NCI-H146 treated with DMSO at 0.1 percent for 48 hours (cell line): ENCODE measurements around the gene COL12A1.

Source experiments
- DNase-seq: peaks from one replicate; lab custom pipeline; 2025; ENCODE audit not compliant: unreplicated experiment; lab: John Stamatoyannopoulos, UW

The COL12A1 gene

DNA sequence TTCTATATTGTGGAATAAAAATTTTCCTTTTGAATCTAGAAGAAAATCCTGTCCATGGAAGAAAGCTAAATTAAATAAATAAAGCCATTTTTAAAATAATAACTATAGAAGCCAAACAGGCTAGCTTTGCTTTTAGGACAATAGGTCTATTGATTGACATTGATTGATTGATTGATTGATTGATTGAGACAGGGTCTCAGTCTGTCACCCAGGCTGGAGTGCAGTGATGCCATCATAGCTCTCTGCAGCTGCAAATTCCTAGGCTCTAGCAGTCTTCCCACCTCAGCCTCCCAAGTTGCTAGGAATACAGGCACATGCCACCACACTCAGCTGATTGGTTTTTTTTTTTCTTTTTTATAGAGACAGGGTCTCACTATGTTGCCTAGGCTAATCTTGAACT is 97.9 kb downstream of the COL12A1 start:
- no peak for DNase-seq

DNA sequence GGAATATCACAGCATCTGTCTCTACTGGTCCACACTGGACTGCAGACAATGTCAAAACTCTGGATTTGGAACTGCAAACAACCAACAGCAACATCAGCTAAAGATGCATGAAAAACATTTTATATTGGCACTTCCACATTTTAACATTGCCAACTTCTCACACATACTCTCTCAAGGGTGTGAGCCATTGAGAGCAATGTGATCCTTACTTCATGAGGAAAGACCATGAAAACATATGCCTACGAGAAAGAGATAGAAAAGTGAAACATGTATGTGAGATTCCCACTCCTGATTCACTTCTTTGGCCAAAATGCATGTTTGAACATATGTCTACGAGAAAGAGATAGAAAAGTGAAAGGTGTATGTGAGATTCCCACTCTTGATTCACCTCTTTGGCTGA is 99.4 kb downstream of the COL12A1 start:
- no peak for DNase-seq

DNA sequence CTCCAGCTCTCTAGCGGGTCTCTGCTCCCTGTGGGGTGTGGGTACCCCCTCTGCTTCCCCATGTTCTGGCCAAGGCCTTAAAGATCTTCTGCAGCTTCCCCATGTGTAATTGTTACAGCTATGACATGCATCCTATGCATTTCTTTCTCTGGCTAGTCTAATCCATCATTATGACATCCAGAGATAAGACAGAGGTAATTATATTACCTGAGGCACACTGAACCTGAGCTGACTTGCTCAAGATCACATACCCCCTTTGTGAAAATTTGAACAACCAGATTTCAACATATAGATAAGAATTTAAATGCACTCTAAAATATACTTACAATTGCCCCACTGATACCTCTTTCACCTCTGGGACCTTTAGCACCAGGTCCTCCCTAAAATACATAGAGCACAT is 102.4 kb downstream of the COL12A1 start:
- DNase-seq, result no peak

DNA sequence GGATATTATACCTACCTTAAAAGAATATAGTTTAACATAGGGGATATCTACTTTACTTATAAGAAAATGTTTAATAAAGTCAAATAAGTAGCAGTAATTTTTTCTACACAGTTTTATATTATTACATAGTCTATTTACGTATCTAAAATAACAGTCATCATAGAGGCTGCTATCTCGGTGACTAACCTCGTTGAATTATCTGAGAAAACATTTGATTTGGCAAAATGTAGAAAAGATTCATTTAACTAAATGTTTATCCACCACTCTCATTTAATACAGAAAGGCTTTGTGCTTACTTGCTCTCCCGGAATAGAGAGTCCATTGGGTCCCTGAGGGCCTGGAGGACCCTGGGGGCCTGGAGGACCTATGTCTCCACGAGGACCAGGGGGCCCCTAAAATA is 103.6 kb downstream of the COL12A1 start:
- no peak for DNase-seq

DNA sequence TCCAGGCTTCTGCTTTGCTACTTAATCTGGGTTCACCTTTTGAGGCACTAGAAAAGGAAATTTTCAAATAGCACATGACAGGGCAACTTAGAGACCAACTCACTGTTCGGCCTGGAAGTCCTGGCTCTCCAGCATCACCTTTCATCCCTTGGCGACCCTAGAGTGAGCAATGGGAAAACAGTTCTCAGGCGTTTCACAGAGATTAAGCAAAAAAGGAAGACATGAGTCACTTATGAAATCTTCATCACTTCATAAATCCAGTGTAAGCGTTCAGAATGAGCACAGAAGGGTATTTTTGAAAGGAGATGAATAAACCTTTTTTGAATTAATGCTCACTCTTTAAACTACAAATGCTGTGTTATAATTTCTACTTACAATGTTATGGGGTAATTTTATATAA is 104.0 kb downstream of the COL12A1 start:
- no peak for DNase-seq

DNA sequence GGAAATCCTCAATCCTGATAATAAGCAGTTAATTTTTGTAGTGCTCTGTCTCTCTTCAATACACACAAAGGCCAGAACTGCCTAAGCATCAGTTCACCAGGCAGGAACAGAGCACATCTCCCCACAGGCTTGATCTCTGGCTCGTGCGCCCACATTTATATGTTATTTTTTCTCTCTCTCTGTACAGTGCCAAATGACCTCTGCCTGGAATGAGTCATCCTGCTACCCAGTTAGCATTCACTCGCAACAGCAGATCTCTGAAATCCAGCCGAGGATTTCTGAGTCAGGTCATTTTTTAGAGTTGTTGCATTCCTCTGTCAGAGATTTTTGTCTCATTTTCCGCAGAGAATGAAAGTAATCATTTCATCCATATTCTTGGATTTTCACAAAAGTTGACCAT is 107.1 kb downstream of the COL12A1 start:
- DNase-seq, result no peak

DNA sequence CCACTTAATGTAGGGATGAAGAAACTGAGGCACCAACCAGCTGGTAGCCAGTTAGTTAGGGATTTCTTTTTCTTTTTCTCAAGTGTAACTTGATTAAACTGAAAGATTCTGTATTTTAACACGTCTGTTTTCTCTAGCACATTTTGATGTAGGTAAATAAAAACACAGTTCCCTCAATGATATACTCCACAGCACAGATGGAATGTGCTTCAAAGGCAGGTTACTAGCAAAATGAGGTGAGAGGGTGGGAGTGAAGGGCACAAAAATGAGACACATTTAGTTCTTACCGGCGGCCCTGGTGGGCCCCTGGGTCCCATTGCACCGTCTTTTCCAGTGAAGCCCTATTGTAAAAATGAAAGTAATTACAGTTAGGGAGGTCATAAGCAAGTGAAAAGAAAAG is 108.9 kb downstream of the COL12A1 start:
- DNase-seq, result no peak

DNA sequence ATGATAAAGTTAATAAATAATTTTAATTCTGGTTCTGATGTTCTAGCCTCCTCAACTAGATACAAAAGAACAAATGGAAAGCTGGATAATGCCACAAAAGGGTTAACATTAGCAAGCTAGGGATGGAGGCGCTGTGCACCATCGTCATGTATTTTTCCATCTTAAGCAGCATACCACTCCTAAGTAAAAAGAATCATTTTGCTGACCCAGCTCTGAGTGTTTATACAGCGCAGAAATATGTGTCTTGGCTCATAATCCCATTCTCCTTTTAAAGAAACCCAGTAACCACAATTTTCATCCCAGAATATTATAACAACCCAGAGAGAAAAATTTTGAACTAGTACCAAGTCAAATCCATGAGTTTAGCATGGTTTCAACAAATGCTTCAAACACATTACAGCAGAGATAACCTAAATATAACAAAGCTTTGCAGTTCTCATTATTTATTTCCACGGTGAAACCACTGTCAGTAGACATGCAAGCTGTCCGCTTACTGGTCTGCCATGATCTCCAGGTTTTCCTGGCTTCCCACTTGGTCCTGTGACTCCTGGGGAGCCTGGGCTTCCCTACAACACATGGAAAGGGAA is 111.1 kb downstream of the COL12A1 start:
- no peak for DNase-seq

DNA sequence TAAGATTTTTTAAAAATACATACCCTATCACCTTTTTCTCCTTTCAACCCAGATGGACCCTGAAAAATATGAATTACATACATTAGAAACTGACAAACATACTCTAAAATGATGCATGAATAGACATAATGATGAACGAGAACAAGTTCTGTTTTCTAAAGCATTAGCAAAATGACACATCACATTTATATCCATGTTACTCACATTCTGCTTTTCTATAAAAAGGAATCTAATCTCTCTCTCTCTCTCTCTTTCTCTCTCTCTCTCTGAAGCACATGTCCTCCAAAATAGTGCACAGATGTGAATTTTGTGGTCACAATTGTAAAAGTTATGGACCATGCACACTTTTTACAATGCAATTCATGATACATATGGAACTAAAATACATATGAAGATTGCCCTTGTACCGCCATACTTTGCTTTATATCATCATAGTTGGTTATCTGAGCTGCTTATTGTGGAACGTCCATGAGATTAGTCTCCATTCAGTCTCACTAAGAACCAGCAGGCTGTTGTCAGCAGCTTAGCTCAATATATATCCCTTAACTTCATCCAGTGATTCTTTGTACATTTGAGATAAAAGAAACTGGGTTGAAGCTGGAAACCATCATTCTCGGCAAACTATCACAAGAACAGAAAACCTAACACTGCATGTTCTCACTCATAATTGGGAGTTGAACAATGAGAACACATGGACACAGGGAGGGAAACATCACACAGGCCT is 114.2 kb downstream of the COL12A1 start:
- no peak for DNase-seq

DNA sequence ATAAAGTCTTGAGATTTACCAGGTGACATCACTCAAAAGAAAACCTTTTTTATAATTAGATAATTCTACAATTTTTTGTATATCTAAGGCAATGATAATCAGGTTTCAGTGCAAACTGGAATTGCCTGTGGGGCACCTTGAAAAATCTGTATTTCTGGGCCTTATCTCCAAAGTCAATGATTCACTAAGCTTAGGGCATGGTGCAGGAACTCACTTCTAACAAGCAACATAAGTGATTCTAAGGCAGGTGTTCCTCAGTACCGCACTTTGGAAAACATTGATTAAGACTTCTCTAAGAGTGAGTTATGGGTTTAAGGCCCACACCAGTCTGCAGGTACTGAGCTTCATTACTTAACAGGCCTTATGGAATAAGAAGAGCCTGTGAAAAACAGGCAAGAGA is 115.3 kb downstream of the COL12A1 start:
- DNase-seq, result no peak

DNA sequence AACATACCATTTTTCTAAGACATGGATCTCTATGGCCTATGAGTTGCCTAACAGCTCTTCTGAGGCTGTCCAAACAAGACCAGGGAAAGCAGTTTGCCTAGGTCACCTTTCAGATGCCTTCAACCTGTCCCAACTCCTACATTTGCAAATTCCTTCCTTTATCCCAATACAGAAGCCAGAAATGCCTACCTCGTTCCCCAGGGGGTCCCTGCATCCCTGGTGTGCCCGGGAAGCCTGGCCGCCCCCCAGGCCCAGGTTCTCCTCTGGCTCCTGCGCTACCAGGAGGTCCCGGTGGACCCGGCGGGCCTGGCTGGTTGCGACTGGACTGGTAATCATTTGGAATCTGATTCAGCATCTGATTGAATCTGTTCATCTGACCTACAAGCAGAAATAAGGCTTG is 115.9 kb downstream of the COL12A1 start:
- no peak for DNase-seq

DNA sequence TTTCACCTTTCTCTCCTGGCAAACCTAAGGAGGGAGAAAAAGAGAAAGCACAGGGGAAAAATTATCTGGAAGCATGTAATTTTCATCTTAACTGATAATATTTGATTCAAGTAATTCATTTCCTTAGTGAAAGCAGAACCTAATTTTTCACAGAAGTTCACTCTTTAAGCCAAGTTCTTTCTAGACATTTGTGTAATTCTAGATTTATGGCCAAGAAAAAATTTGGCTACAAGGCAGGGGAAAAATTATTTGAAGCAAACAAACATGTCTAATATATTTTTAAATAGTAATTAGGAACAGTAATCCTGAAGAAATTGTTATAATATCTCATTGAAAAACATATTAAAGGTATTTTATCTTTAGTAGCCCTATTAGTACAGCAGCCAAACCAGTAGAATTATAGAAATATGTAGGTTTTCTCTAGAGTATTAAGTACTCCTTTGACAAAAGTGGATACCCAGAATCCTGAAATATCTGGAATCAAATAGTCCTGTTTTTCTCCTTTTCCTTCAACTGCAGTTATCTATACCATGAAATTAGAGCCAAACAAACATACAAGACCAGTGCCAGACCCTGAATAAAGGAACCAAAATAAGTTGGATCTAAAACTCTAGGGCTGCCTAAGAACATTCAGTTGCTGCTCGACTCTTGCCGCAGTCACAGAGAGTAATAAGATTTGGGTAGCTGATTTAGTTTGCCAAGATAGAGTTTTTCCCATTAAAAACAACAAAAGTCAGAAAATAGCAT is 116.5 kb downstream of the COL12A1 start:
- no peak for DNase-seq

DNA sequence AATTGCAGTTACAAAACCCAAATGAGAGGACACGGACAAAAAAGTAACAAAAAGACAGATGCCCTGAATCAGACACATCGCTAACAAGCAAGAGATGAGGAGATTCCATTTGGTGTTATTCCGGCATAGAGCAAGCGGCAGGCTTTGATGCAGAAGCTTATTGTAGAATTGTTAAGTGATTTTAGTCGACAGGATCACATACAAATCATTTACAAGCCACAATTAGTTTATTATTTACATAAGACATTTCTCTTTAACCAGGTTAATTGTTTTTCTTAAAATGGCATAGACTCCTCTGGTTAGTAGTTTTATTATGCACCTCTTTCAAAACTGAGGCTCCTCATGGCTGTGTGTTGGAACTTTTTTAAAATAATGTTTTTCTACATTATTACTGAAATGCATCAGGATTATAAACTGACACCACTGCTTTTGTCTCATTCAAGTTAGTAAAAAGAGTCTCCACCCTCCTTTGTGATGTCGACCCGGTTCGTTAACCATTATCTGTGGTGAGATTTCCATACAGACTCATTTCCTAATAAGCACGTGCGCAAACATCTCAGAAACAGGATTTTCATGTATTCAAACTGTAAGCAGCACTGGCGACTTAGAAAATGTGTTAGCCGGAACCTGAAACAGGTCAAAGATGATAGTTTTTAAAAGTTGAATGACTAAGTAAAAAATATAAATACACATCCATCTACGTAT is 119.8 kb downstream of the COL12A1 start:
- no peak for DNase-seq

DNA sequence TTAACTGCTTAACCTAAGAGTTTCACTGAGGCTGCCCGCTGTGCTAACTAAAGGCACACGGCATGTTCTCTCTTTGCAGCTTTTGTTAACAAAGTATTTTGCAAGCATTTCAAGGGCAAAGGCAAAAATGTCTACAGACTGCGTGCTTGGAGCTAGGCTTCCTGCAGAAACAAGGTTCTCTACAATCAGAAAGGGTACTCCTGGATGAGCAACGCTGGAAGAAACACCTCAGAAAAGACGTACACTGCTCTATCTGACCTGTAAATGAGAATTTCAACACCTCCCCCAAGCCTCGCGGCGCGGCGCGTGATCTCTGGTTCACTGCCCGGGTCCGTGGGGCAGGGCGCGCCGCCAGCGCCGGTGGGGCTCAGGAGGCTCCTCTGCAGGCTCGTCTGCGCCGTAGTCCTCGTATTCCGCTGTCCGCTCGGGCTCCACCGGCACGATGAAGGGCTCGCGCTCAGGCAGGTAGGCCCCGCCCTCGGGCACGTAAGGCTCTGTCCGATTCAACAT is 120.9 kb downstream of the COL12A1 start:
- DNase-seq, result no peak

DNA sequence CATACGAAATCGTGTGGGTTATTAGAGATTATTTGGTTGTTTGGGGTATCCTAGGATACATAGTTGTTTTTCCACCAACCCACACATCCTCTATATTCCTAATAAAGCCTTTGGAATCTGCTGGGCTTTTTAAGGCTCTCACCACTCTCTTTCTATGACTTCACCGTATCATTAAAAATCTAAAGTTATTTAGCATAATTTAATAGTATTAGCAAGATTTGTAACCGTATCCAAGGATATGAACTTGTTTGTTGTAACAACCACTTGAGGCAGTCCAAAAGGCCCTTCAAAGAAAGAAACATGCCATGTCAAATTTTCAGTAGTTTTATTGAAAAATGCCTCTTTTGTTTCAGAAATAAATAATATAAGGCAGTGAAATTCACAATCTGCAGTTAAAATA is 121.8 kb downstream of the COL12A1 start:
- no peak for DNase-seq

DNA sequence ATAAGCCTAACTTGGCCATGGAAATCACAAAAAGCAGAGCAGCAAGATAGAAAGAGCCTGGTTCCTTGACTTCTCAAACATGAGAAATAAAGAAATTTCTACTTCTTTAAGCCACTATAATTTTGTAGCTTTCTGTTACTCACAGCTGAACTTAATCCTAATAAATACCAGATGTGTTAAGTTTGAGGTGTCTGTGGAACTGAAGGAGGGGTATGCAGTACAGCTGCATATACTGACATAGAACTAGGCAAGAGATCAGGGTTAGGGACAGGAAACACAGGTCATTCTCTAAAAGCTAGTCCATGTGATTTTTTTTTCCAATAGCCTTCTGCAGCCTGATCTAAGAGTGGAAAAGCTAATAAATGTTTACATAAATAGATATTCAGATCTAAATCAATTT is 123.9 kb downstream of the COL12A1 start:
- DNase-seq, result no peak

DNA sequence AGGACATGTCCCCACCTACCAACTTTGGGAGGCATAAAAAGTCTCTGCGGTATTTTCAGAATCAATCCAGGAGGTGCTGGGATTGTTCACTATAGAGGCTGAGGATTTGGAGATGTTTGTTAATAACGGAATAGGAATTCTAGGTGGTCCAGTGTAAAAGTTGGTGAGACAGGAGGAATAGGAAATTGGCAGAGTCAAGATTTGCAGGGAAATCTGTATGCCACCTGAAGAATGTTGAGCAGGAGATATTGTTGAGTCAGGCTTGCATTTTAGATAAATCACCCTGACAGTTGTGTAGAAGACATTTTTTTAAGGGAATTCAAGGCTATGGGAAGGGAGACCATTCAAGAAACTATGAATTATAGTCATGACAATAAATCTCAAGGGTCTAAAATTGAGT is 124.8 kb downstream of the COL12A1 start:
- no peak for DNase-seq

DNA sequence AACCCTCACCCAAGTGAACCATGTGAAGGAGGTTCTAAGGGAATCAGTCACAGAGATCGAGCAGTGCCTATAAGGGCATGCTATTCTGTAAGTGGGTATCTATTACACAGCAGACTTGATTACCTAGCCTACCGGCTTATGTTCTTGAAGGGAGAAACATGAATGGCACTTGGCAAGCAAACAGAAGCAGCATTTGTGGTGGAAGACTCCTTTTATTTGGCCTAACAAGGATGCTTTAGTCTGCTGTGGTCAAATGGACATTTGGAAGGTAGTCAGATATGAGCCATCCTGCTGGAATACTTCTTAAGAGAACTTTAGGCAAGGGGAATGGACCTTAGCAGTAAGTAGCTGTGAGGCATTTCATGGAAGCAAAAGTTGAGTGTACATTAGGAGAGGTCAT is 126.3 kb downstream of the COL12A1 start:
- no peak for DNase-seq

DNA sequence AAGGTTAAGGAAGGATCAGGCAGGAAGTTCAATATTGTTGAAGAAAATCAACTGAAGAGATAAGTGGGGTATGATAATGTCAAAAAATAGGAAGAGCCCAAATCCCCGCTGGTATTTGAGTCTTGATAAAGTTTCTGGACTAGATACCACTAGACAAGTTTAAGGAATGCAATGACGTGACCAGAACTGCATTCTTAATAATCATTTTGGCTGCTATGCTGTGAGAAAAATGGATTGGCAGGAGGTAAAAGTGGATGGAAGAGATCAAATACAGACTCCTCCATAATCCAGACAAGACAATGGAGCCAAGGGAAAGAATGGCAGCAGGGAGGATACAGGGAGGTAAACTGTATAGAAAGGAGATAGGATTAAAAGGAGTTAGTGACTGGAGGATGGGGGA is 128.2 kb downstream of the COL12A1 start:
- DNase-seq, result no peak

DNA sequence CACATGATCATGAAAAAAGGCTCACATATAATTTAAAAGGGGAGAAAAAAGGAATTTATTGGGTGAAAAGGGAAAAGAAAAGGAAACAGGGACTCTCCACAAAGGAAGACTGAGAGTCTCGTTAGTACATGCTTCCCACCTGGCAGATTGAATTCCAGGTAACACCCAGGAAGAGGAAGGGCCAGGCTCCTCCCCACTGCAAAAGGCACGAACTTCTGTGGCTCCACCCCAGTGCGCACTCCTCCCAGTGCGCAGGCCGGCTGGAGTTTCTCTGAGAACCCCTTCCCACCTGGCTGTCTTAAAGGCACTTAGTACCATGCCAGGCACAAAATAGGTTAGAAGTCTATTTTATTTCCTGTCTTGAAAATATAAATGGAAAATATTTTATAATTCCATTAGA is 129.8 kb downstream of the COL12A1 start:
- DNase-seq, result no peak

DNA sequence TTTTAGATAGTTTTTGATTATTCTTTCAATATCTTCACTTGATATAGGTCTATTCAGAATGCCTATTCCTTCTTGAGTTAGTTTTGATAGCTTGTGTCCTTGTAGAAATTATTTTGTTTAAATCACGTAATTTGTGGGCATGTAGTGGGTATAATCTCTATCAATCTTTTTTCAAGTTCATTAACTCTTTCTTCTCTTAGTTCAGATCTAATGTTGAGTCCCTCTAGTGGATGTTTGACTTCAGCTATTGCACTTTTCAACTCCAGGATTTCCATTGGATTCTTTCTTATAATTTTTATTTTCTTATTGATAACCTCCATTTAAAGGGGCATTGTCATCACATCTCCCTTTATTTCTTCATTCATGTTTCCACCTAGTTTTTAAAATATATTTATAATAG is 135.6 kb downstream of the COL12A1 start:
- DNase-seq, result no peak

DNA sequence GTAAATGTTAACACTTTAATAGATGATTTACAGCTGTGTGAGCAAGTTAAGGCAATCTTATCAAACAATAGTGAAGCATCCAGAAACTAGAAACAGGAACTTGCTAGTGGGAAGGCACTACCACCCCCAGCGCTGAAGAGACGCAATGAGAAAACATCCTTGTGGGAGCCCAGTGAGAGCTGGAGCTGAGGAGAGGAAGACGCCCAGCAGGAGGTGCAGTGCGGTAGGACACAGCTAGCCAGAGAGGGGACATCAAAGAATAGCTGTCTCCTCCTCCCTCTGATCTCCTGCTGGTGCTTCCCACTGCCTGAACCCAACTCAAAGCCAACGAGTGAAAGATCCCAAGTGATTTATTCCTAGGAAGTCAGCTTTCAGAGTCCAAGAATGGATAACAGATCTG is 140.3 kb downstream of the COL12A1 start:
- no peak for DNase-seq
